GM23338 (cell line): ENCODE results near the gene MAN1C1.

Experiments
- EZH2 ChIP-seq: fragments of 200-600 bp; sonication (generic); IDR thresholded peaks from one replicate; pipeline ENCODE4 v1.8.0; 2017; ENCODE audit warnings: antibody characterized with exemption, mild to moderate bottlenecking, low read depth; ENCODE audit not compliant: unreplicated experiment
- EZH2phosphoT487 ChIP-seq: fragments of 200-600 bp; sonication (generic); IDR thresholded peaks from one replicate; pipeline ENCODE4 v1.8.1; 2018; ENCODE audit warnings: antibody characterized with exemption; ENCODE audit not compliant: unreplicated experiment
- JUNB ChIP-seq: IDR thresholded peaks from one replicate; pipeline ENCODE4 v1.6.1; 2016; ENCODE audit warnings: antibody characterized with exemption; ENCODE audit not compliant: unreplicated experiment
- POLR2AphosphoS5 ChIP-seq: IDR thresholded peaks from 2 replicates; pipeline ENCODE4 v1.6.1; 2016; ENCODE audit warnings: antibody characterized with exemption, low read depth
- STAT1 ChIP-seq: IDR thresholded peaks from one replicate; pipeline ENCODE4 v1.6.1; 2016; ENCODE audit warnings: antibody characterized with exemption; ENCODE audit not compliant: unreplicated experiment
- TF ChIP-seq, protein P1 (sequence below), 2 experiments: fragments of 200-600 bp in 1 of 2; sonication (generic) in 1 of 2; conservative IDR thresholded peaks; 2 replicates each; pipeline versions ENCODE4 v1.5.1 to v1.6.1; 2016 to 2017; ENCODE audit warnings: antibody characterized with exemption in 2 of 2, low read depth in 2 of 2, mild to moderate bottlenecking in 2 of 2, moderate library complexity in 1 of 2
- TF ChIP-seq, protein P2 (sequence below): IDR thresholded peaks from one replicate; pipeline ENCODE4 v1.6.1; 2018; ENCODE audit warnings: antibody characterized with exemption; ENCODE audit not compliant: unreplicated experiment
- TF ChIP-seq, protein P3 (sequence below): IDR thresholded peaks from 2 replicates; pipeline ENCODE4 v1.6.1; 2016; ENCODE audit warnings: antibody characterized with exemption

DNA sequence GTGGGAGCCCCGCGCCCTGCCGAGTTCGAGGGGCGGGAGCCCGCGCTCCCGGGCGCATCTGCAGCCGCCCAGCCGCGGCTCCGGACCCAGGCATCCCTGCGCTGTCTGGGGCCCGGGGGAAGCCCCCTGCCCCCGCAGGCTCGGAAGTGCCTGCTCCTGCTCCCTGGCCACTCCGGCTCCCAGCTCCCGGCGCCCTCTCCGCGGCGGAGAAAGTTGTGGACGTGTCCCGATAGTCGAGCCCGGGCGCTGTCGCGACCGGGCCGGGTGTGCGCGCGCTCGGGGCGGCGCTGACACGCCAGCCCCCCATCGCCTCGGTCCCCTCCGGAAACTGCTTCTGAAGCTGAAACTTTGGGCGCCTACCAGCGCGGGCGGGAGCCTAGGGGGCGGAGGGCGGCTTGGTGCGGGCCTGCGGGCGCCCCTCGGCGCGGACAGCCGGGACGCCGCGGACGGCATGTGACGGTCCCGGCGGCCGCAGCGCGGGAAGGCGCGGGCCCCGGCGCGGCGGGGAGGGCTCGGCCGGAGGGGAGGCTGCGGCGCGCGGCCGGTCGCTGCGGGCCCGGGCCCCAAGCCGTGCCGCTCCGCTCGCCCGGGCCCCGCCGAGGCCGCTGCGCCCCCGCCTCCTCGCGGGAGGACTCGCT is 515 bp downstream of the MAN1C1 start:
- TF ChIP-seq EZH2 (no peak), POLR2AphosphoS5 (no peak), EZH2phosphoT487 (no peak), JUNB (no peak), STAT1 (no peak)
- TF ChIP-seq, protein P1, sequence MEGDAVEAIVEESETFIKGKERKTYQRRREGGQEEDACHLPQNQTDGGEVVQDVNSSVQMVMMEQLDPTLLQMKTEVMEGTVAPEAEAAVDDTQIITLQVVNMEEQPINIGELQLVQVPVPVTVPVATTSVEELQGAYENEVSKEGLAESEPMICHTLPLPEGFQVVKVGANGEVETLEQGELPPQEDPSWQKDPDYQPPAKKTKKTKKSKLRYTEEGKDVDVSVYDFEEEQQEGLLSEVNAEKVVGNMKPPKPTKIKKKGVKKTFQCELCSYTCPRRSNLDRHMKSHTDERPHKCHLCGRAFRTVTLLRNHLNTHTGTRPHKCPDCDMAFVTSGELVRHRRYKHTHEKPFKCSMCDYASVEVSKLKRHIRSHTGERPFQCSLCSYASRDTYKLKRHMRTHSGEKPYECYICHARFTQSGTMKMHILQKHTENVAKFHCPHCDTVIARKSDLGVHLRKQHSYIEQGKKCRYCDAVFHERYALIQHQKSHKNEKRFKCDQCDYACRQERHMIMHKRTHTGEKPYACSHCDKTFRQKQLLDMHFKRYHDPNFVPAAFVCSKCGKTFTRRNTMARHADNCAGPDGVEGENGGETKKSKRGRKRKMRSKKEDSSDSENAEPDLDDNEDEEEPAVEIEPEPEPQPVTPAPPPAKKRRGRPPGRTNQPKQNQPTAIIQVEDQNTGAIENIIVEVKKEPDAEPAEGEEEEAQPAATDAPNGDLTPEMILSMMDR (conservative IDR thresholded peaks at IDR 0.05; ENCODE audit: low read depth in 2 of 2) = no peak
- TF ChIP-seq, protein P2, sequence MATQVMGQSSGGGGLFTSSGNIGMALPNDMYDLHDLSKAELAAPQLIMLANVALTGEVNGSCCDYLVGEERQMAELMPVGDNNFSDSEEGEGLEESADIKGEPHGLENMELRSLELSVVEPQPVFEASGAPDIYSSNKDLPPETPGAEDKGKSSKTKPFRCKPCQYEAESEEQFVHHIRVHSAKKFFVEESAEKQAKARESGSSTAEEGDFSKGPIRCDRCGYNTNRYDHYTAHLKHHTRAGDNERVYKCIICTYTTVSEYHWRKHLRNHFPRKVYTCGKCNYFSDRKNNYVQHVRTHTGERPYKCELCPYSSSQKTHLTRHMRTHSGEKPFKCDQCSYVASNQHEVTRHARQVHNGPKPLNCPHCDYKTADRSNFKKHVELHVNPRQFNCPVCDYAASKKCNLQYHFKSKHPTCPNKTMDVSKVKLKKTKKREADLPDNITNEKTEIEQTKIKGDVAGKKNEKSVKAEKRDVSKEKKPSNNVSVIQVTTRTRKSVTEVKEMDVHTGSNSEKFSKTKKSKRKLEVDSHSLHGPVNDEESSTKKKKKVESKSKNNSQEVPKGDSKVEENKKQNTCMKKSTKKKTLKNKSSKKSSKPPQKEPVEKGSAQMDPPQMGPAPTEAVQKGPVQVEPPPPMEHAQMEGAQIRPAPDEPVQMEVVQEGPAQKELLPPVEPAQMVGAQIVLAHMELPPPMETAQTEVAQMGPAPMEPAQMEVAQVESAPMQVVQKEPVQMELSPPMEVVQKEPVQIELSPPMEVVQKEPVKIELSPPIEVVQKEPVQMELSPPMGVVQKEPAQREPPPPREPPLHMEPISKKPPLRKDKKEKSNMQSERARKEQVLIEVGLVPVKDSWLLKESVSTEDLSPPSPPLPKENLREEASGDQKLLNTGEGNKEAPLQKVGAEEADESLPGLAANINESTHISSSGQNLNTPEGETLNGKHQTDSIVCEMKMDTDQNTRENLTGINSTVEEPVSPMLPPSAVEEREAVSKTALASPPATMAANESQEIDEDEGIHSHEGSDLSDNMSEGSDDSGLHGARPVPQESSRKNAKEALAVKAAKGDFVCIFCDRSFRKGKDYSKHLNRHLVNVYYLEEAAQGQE = no peak
- TF ChIP-seq, protein P3, sequence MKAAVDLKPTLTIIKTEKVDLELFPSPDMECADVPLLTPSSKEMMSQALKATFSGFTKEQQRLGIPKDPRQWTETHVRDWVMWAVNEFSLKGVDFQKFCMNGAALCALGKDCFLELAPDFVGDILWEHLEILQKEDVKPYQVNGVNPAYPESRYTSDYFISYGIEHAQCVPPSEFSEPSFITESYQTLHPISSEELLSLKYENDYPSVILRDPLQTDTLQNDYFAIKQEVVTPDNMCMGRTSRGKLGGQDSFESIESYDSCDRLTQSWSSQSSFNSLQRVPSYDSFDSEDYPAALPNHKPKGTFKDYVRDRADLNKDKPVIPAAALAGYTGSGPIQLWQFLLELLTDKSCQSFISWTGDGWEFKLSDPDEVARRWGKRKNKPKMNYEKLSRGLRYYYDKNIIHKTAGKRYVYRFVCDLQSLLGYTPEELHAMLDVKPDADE = no peak
